Measurements from ENCODE around the gene ANKRD53. TPM values are rescaled to one million over a fixed set of nuclear protein-coding genes. Genes with fewer than 3 reads are reported as not detected.

ANKRD53 gene
- polyA plus RNA-seq, 1 of the 3 experiments (the other 2 are of a cell fraction): 0.58 TPM

DNA sequence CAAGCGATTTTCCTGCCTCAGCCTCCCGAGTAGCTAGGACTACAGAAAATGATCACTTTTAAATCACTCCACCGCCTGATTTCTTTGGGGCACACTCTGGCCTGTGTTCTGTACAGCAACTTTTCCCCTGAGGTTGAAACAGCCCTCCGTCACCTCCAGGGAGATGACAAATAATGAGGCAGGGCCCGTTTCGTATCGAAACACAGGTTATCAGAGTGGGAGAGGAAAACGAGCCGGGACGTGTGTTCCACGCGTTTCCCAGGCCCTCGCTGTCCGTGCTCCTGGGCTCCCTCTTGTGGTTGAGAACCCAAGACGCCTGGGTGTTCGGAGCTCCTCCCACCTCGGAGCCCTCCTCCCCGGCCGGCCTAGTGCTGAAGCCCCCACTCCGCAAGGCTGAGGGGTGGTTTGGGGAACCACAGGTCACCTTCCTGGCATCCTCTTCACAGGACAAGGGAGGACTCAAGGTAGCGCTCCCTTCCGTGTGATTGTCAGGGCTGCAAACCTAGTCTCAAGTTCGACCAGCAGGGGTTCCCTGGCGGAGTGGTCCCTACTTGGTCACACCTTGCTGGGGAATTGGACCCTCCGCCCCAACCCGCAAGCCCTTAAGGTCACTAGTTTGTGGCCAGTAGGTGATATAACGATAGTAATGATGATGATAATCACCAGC lies 30.0 kb upstream of the ANKRD53 start (continued):
- TF ChIP-seq, protein P1, sequence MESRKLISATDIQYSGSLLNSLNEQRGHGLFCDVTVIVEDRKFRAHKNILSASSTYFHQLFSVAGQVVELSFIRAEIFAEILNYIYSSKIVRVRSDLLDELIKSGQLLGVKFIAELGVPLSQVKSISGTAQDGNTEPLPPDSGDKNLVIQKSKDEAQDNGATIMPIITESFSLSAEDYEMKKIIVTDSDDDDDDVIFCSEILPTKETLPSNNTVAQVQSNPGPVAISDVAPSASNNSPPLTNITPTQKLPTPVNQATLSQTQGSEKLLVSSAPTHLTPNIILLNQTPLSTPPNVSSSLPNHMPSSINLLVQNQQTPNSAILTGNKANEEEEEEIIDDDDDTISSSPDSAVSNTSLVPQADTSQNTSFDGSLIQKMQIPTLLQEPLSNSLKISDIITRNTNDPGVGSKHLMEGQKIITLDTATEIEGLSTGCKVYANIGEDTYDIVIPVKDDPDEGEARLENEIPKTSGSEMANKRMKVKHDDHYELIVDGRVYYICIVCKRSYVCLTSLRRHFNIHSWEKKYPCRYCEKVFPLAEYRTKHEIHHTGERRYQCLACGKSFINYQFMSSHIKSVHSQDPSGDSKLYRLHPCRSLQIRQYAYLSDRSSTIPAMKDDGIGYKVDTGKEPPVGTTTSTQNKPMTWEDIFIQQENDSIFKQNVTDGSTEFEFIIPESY (IDR thresholded peaks at IDR 0.05; ENCODE audit: borderline replicate concordance, low read depth): no peak

DNA sequence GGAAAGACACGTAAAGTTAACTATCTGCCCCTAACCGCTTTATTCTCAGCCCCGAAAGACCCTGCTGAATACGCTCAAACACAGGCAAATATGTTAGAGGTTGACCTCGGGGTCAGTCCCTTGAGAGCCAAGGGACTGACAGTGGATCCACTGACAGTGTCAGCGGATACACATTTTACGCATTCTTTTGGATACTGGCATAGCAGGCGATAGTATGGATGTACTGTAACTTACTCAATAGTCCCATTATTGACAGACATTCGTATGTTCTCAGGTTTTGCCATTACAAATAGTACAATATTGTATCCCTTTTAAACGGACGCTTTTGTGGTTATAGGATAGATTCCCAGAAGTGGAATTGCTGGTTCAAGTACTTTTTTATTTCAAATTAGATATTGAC lies 29.3 kb upstream of the ANKRD53 start:
- H2AFZ ChIP-seq (ENCODE audit: low read depth): no peak overlapping the region; the same call in 1 of the 2 replicates
- WGBS (ENCODE audit: low lambda C conversion rate): 71% methylated on average over 11 of the region's 11 CpGs
- CTCF ChIA-PET: interaction anchor here (0.6 to 8.6 kb wide), 53 partner anchors 8 to 655 kb away, joined by 3 to 244 read pairs (median 6); partner anchors contain the start of genes ADD2, ATP6V1B1, FAM136A and FIGLA

DNA sequence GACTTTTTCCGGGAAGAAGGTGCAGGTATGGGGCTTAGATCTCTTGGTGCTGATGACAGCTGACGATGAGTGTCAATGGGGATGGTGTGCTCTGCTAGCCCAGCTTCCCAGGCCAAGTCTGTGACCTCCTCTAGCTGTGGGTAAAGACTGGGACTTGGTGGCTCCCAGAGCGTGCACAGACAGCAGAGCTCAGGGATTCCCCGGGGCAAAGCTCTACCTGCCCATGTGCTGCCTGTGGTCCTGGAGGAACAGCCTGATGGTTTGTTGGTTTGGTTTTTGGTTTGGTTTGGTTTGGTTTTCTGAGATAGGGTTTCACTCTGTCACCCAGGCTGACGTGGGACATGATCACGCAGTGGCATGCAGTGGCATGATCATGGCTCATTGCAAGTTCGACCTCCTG lies 23.5 kb upstream of the ANKRD53 start:
- CTCF ChIA-PET: interaction anchor here (0.7 to 2.9 kb wide), 6 partner anchors 8 to 93 kb away, joined by 3 to 13 read pairs (median 6); no protein-coding TSS in a partner anchor
- H3K27ac ChIP-seq (ENCODE audit: low read depth in 2 of 2, low read length in 1 of 2): no peak overlapping the region
- no peak overlapping the region for H2AFZ ChIP-seq (ENCODE audit: low read depth)
- H4K20me1 ChIP-seq (ENCODE audit: insufficient read depth): no peaks in the 10 kb centered on the region
- no peaks in the 10 kb centered on the region for H3K4me1 ChIP-seq (ENCODE audit: control insufficient read depth in 1 of 2, insufficient read depth in 2 of 2, low read depth in 1 of 2, low read length in 1 of 2)
- no peaks in the 10 kb centered on the region for H3K9me3 ChIP-seq
- H3K27me3 ChIP-seq (ENCODE audit: insufficient read depth): no peaks in the 10 kb centered on the region
- no peak overlapping the region for H3K4me2 ChIP-seq
- POLR2A ChIA-PET: no interaction called here
- H3K9ac ChIP-seq: no peak overlapping the region
- no peak overlapping the region for H3K4me3 ChIP-seq (ENCODE audit: low read depth in 2 of 2, low read length in 1 of 2)
- H3K9me2 ChIP-seq: no peaks in the 10 kb centered on the region
- WGBS (ENCODE audit: low lambda C conversion rate): 85% methylated on average over 7 of the region's 7 CpGs
- peaks cover 2% of the 10 kb centered on the region for H3F3A ChIP-seq (replicated peaks; ENCODE audit: insufficient read depth)
- no peak for DNase-seq
- H3K36me3 ChIP-seq (replicated peaks in 1 of 2; ENCODE audit: control insufficient read depth in 1 of 2, insufficient read depth in 2 of 2, low read length in 1 of 2): no peaks in the 10 kb centered on the region
- TF ChIP-seq, protein P2, sequence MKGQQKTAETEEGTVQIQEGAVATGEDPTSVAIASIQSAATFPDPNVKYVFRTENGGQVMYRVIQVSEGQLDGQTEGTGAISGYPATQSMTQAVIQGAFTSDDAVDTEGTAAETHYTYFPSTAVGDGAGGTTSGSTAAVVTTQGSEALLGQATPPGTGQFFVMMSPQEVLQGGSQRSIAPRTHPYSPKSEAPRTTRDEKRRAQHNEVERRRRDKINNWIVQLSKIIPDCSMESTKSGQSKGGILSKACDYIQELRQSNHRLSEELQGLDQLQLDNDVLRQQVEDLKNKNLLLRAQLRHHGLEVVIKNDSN (IDR thresholded peaks at IDR 0.05; ENCODE audit: borderline replicate concordance, low read depth): no peak
- TF ChIP-seq RCOR1 (IDR thresholded peaks at IDR 0.05; ENCODE audit: low read length): no peak
- no peaks in the 10 kb centered on the region for H3K79me2 ChIP-seq (ENCODE audit: insufficient read depth)

More for the DNA sequence above, 29.3 kb upstream of the ANKRD53 start:
- no peak for TF ChIP-seq GATA2 (CRISPR knock-in tag; IDR thresholded peaks at IDR 0.05)
- TF ChIP-seq FOXM1 (IDR thresholded peaks at IDR 0.05; ENCODE audit: low read depth): no peak
- TF ChIP-seq SIN3A (IDR thresholded peaks at IDR 0.05; ENCODE audit: borderline replicate concordance, low read depth, low read length): no peak
- TF ChIP-seq, protein P3, sequence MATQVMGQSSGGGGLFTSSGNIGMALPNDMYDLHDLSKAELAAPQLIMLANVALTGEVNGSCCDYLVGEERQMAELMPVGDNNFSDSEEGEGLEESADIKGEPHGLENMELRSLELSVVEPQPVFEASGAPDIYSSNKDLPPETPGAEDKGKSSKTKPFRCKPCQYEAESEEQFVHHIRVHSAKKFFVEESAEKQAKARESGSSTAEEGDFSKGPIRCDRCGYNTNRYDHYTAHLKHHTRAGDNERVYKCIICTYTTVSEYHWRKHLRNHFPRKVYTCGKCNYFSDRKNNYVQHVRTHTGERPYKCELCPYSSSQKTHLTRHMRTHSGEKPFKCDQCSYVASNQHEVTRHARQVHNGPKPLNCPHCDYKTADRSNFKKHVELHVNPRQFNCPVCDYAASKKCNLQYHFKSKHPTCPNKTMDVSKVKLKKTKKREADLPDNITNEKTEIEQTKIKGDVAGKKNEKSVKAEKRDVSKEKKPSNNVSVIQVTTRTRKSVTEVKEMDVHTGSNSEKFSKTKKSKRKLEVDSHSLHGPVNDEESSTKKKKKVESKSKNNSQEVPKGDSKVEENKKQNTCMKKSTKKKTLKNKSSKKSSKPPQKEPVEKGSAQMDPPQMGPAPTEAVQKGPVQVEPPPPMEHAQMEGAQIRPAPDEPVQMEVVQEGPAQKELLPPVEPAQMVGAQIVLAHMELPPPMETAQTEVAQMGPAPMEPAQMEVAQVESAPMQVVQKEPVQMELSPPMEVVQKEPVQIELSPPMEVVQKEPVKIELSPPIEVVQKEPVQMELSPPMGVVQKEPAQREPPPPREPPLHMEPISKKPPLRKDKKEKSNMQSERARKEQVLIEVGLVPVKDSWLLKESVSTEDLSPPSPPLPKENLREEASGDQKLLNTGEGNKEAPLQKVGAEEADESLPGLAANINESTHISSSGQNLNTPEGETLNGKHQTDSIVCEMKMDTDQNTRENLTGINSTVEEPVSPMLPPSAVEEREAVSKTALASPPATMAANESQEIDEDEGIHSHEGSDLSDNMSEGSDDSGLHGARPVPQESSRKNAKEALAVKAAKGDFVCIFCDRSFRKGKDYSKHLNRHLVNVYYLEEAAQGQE (IDR thresholded peaks at IDR 0.05; ENCODE audit: low read depth, low read length): no peak
- TF ChIP-seq FOSL2 (IDR thresholded peaks at IDR 0.05; ENCODE audit: borderline replicate concordance, low read depth): no peak
- no peak for TF ChIP-seq GABPA (IDR thresholded peaks at IDR 0.05; ENCODE audit: low read depth)
- no peak for TF ChIP-seq RCOR1 (IDR thresholded peaks at IDR 0.05; ENCODE audit: low read length)
- Histone ChIP-seq H3K27ac (ENCODE audit: low read depth in 2 of 2, low read length in 1 of 2) (no peak overlapping the region), H4K20me1 (ENCODE audit: insufficient read depth) (no peaks in the 10 kb centered on the region), H3K9me2 (no peaks in the 10 kb centered on the region), H3K9me3 (no peaks in the 10 kb centered on the region), H3K4me3 (ENCODE audit: low read depth in 2 of 2, low read length in 1 of 2) (no peak overlapping the region; a peak in 1 of 4 replicates), H3K4me2 (no peak overlapping the region), H3F3A (replicated peaks; ENCODE audit: insufficient read depth) (peaks cover 8% of the 10 kb centered on the region), H3K9ac (no peak overlapping the region), H3K36me3 (replicated peaks in 1 of 2; ENCODE audit: control insufficient read depth in 1 of 2, insufficient read depth in 2 of 2, low read length in 1 of 2) (no peaks in the 10 kb centered on the region), H3K79me2 (ENCODE audit: insufficient read depth) (no peaks in the 10 kb centered on the region), H3K27me3 (ENCODE audit: insufficient read depth) (no peaks in the 10 kb centered on the region), H3K4me1 (ENCODE audit: control insufficient read depth in 1 of 2, insufficient read depth in 2 of 2, low read depth in 1 of 2, low read length in 1 of 2) (peaks cover 3 to 5% of the 10 kb centered on the region in 2 experiments; a peak in 2 of 4 replicates)
- POLR2A ChIA-PET: interaction anchor here (1.9 kb wide), 1 partner anchor 77 kb away, joined by 5 read pairs; no protein-coding TSS in a partner anchor
- DNase-seq: no peak
